ENCODE data around the gene SDCCAG8.

DNA sequence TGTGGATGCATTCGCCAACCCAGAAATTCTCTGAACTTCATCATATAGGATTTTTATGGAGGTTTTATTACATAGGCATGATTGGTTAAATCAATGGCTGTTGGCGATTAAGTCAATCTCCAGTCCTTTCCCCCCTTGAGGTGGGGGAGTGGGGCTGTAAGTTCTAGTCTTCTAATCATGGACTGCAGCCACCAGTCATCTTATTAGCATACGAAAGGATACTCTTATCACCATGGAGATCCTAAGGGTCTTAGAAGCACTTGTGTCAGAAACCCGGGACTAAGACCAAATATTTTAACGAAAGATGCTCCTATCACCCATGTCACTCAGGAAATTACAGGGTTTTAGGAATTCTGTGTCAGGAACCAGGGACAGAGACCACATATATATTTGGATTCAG is 36.3 kb downstream of the SDCCAG8 start:
- TF ChIP-seq CTCF (IDR thresholded peaks at IDR 0.05; ENCODE audit: low read depth, low read length): no peak
- no peak for TF ChIP-seq EZH2phosphoT487 (IDR thresholded peaks at IDR 0.05; ENCODE audit: low read depth)
